Measurements from ENCODE around the gene DEPDC4.

DEPDC4 gene

DNA sequence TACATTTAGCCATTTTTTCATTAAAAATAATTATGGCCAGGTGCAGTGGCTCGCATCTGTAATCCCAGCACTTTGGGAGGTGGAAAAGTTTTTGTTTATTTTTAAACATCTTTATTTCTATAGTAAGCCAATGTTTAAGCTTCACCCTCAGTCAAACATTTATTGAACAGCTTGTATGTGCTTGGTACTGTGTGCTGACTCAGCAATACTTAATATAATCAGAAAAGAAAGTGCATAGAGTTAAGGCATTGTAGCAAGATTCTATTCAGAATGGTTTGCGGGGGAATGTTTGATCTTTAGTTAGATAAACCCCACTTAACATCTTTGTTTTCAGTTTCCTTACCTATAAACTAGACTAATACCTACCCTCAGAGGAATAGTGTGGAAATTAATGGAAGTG, 55.2 kb downstream of the DEPDC4 start:
- DNase-seq = no peak

GRCh38 chr12:100208834-100209233, 58.0 kb downstream of the DEPDC4 start:
- DNase-seq = no peak

DNA sequence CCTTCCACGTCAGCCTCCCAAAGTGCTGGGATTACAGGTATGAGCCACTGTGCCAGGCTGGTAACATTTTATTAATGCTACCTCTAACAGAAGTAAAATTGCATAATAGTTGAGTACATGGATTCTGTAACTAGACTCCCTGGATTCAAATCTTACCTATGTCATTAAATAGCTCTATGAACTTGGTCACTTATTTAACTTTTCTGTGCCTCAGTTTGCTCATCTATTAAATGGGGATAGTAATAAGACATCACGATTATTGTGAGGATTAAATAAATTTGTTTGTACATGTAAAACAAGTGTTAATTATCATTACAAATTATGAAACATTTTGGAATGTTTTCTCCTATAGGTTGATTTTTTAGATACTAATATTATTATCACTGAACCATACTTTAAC, 59.6 kb downstream of the DEPDC4 start:
- no peak for DNase-seq

DNA sequence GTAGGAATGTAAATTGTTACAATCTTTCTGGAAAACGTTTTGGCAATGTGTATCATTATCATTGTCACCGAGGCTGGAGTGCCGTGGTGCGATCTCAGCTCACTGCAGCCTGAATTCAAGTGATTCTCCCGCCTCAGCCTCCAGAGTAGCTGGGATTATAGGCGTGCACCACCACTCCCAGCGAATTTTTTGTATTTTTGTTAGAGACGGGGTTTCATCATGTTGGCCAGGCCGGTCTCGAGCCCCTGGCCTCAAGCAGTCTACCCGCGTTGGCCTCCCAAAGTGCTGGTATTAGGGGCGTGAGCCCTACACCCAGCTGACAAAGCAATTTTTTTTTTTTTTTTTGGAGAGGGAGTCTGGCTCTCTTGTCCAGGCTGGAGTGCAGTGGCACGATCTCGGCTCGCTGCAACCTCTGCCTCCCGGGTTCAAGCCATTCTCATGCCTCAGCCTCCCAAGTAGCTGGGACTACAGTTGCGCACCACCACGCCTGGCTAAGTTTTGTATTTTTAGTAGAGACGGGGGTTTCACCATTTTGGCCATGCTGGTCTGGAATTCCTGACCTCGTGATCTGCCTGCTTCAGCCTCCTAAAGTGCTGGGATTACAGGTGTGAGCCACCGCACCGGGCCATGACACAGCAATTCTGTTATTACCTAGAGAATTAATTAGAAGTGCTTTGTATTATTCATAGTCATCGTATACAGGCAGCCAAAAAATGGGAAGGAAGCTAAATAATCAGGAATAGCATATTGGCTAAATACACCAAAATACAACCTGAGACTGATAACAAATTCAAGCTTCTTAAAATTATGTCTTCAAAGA, 65.1 kb downstream of the DEPDC4 start:
- no peak for DNase-seq

DNA sequence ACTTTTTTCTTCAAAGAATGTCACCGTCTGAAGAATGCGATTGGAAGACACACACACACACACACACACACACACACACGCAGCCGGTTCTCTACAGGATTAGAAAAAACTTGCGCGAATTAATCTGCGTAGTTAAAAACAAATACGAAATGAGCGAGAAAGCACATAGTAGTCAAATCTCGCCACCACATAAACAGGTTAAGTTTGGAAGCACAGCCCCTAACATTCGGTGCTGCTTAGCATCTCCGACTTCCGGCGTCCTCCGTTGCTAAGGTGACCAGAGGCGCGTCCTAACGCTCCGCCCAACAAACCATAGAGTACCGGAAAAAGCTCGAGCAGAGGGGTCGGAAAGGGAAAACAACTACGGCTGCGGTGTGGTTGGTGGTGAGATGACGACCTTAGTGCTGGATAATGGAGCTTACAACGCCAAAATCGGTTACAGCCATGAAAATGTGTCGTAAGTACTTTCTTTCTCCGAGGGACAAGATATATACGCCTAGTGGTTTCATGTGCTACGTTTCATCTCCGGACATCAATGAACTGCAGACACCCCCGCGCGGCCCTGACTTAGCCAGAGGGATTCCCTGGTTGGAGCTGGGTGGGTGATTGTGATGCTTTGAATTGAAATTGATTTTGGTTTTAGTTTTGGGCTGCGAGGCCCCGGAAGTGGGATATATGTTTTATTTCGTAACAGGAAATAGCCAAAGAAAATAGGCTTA, 66.3 kb downstream of the DEPDC4 start, which contains the start of gene ACTR6:
Gene ACTR6, plus strand, starts transcription at position 353 of the 719 bp plus-strand sequence. Its CDS starts 37 bp downstream, at position 390.
- DNase-seq = peak; percentile 86 to 93

- peak; percentile 29 to 43 for DNase-seq
Measured at GRCh38 chr12:100199347-100200149, 67.3 kb downstream of the DEPDC4 start.

GRCh38 chr12:100199023-100199346, 67.9 kb downstream of the DEPDC4 start:
- no peak for DNase-seq

DNA sequence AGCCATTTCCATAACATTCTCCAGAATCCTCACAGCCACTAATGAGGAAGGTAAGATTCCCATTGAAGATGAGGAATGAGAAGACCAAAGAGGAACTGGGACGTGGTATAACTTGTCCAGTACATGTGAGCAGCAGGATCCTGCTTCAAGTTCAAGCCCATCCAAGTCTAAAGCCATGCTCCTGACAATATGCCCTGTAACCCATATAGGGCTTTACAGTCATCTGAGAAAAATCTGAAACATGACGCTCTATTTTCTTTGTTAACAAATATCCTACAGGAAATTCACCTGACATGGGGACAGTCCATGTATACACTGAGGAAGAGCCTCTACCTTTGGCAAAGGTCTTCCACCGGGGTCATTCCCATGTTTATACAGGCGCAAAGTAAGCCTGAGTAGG, 69.4 kb downstream of the DEPDC4 start:
- no peak for DNase-seq

- DNase-seq = no peak
Measured at GRCh38 chr12:100193085-100193484, 73.8 kb downstream of the DEPDC4 start.

Data from AML-193 (cell line).